CD4-positive, alpha-beta T cell treated with Interleukin-6 at 100 ng/mL for 8 hours (primary cell): ENCODE measurements around the gene SGF29.
"Not testable (repeated sequence)": the region's sequence is repeated elsewhere in the genome, so short reads cannot be mapped to it uniquely, and the experiment has no call there.

ENCODE experiments used
- DNase-seq: peaks from one replicate; pipeline ENCODE4 v3.0.0-alpha.2; 2020; ENCODE audit warnings: mixed read lengths, low spot score

SGF29 gene

DNA sequence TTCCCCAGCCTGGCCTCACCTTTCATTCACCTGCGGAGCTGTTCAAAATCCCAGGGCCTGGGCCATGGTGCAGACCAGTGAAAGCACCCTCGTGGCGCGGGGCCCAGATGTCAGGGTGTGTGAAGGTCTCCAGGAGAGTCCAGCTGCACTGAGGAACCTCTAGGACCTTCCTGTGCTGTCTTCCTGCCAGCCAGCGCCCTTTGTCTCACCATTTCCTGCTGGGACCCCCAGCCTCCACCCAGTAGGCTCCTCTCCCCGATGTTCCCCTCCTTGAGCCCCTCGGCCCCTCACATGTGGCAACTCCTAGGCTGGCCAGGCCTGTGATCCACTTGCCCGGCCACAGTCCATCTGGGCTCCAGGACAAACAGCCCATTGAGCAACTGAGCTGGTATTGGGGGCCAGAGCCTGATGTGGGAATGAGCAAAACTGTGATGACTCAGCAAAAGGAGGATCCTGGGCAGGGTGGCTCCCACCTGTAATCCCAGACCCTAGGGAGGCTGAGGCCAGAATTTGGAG lies 42.5 kb downstream of the SGF29 start:
- no peak for DNase-seq

DNA sequence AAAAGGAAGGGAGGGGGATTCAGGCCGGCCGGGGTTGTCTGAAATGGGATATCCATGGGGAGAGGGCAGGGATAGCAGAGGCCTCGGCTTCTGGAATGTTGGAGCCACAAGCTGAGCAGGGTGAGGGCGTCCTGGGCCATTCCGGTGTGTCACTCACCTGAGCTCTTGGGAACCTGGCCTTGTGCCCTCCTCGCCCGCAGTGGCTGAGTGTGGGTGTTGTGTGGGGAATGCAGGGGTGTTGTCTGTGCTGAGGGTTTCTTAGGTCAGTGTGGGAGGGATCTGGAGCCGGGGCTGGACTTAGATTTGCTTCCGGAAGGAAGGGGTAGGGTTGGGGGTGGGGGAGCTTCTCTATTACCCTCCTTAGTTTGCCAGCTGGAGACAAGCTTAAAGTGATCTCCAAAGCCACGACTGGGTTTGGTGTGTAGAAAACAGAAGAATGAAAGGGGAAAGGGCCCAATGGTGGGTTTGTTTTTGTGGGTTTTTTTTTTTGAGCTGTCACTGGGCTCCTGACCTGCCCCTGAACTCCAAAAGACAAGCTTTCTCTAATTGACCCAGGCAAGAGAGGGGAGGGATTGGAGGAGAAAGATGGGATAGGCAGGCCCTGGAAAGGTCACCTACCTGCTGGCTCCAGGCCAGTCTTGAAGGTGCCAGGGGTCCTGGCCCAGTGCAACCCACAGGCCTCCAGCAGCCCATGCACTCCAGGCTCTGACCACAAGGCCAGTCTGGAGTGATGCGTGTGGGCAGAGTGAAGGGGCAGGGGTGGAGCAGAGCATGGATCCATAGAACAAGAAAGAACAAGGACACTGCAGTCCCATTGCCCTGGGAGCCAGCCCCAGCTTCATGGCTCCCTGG lies 43.3 kb downstream of the SGF29 start, which contains the start of gene SULT1A2:
TSS of gene SULT1A2 (minus strand) at position 211 of the 852 bp plus-strand sequence. CDS start 1,120 bp downstream, outside the sequence.
- no peak for DNase-seq

GRCh38 chr16:28597692-28598261 lies 44.1 kb downstream of the SGF29 start:
- DNase-seq, result no peak

DNA sequence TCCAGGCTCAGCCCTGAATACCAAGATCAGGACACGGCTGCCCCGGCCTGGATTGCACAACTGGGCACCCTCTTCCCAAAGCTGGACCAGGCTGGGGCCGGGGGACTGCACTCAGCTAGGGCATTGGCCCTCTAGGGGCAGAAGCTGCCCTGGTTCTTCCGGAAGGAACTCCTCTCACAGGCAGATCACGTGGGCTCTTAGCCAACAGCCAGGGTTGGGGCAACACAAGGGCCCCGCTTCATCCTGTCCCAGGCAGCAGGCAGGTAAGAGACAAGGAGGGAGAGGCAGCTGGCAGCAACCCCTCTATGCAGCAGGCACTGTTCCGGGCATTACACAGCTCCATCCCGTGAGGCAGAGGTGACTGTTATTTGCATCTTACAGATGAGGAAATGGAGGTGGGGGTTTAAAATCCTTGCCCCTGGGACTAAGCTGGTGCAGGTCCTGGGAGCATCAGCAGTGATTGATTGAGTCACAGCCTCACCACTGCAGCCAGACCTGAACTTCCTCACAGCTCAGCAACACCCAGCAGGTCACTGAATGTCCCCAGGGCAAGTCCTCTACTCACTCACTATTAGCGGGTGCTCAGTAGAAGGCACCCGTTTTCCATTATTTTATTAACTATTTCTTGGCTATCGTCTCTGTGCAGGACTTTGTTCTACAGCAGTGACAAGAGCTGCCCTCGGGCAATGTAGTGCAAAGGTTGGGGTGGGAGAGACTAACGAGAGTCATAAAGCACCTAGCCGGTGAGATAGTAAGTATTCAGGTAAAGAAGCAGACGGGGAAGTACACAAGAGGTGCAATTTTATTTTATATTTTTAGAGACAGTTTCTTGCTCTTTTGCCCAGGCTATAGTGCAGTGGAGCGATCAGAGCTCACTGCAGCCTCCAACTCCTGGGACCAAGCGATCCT lies 45.9 kb downstream of the SGF29 start:
- not testable (repeated sequence) for DNase-seq

DNA sequence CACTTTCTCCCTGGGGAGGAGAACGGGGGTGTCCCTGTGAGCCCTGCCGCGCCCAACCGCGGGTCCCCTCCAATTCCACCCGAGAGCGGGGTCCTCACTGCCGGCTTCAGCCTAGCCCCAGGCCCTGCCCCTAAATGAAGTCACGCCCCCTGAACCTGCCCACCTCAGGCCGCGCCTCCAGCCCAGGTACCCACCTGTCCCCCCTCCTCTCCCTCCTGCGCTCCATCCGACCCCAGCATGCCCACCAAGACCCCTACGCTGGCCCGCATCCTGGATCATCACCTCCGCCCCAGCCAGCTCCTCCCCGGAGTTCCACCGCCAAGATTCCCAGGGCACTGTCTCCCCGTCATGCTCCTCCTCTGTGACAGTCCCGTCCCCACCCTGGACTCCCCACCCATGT lies 47.2 kb downstream of the SGF29 start:
- DNase-seq, result not testable (repeated sequence)

- not testable (repeated sequence) for DNase-seq
Observed at GRCh38 chr16:28601589-28601988, 47.9 kb downstream of the SGF29 start.

- DNase-seq, result not testable (repeated sequence)
Observed at GRCh38 chr16:28602062-28602461, 48.3 kb downstream of the SGF29 start.

DNA sequence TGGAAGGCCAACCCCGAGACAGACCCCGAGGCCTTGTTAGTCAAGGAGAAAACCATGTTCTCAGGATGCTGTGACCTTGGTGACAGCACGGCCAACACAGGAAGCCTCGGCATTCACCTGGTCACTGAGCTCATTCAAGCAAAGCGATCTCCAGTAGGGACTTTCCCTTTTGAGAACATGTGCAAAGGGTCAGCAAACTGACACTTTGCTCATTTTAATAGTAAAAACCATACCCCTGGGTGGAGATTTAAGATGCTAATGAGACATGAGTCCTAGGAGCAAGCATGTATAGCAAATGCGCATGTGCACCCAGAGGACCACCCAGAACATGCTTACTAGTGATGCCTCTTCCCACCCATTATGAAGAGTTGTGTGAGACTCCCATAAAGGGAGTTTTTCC lies 48.8 kb downstream of the SGF29 start:
- DNase-seq, result no peak

DNA sequence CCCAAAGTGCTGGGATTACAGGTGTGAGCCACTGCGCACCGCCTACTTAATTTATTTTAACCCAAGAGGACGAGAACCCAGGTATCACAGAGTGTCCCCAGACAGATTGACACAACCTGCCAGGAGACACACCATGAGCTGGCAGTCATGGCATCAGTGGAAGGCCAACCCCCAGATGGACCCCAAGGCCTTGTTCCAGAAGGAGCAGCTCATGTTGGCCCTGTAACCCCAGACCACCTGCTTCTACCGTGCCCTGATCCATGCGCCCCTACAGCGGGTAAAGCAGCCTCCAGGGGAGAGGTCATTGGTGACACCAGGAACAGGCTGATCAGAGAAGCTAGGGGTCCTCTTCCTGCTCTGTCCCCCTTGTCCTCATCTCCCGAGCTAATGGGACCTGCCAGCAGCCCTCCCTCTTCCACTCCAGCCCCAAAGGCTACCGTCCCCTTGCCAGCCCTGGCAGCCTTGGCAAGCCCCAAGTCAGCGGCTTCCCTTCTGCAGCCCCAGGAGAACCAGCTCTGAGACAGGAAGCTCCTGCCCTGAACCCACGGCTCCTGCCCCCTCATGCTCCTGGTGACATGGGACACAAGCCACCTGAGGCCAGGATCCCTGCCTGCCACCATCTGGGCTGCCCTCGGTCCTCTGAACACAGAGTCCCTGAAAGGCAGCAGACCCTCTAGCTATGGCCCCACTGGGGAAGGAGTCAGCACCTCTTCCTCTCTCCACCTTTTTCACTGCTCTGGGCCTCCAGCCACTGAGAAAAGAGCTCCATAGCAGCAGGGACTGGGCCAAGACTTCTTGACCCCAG lies 49.9 kb downstream of the SGF29 start:
- DNase-seq, result no peak

DNA sequence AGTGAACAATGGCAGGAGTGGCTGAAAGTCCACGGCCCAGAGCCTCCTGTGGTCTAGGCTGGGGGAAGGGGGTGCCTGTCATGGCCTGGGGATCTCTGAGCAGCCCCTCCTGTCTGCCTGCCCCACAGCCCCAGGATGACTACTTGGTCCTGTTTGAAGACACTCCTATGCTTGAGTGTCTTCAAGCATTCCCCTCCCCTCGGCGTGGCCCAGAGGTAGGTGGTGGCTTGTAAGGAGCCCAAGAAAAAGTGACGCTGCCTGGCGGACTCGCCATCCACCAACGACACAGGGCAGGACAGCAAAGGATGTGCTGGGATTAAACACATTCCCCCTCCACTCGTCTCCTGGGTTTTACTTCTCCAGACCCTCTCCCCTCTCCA lies 50.5 kb downstream of the SGF29 start:
- DNase-seq, result no peak

- no peak for DNase-seq
Observed at GRCh38 chr16:28606291-28607115, 52.8 kb downstream of the SGF29 start.

DNA sequence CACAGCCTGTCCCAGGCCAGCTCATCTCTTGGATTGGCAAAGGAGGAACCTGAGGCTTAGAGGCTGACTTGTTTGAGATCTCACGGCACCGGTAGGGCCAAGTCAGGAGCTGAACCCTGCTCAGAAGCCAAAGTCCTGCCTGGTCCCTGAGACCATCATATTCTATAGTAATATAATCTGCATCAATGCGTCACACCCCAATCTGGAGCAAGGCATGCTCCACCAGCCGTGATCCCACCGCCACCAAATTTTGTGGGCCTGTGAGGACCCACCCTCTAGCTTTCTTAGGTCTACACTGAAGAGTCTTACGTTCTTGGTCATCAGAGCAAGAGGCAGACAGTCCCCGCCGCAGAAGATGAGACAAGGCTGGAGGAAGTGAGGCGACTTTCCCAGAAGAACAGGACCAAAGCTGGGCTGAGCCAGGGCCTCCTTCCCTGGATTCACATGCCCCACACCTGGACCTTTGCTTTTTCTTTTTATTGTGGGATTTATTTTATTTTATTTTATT lies 53.5 kb downstream of the SGF29 start:
- no peak for DNase-seq

DNA sequence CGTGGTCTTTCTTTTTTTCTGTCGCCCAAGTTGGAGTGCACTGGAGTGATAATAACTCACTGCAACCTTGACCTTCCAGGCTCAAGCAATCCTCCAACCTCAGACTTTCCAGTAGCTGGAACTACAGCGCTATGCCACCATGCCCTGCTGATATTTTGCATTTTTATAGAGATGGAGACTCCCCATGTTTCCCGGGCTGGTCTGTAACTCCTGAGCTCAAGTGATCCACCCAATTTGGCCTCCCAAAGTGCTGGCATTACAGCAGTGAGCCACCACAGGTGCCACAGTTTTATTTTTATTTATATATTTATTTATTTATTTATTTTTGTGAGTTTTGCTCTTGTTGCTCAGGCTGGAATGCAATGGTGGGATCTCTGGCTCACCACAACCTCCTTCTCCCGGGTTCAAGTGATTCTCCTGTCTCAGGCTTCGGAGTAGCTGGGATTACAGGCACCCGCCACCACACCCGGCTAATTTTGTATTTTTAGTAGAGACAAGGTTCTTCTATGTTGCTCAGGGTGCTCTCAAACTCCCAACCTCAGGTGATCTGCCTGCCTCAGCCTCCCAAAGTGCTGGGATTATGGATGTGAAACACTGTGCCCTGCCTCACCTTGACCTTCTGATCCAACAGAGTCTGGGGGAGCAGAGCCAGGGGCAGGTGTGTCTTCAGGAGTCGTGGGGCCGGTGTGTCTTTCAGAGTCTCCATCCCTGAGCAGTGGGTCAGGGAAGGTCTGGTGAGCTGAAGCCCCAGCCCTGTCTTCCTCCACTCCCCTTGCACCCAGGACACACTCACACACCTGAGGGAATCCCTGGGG lies 54.2 kb downstream of the SGF29 start:
- DNase-seq, result not testable (repeated sequence)

DNA sequence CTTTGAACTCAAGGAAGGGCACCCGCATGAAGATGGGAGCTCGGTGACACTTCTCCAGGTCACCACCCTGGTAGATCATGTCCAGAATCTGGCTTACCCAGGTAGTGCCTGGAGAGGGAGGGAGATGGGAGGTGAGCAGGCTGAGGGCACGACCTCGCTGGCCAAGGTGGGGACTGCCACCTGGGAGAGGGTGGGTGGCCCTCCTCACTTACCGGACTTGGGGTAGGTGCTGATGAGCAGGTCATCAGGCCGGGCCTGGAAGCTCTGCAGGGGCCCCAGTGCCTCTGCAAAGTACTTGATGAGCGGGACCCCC lies 54.7 kb downstream of the SGF29 start:
- DNase-seq, result not testable (repeated sequence)

DNA sequence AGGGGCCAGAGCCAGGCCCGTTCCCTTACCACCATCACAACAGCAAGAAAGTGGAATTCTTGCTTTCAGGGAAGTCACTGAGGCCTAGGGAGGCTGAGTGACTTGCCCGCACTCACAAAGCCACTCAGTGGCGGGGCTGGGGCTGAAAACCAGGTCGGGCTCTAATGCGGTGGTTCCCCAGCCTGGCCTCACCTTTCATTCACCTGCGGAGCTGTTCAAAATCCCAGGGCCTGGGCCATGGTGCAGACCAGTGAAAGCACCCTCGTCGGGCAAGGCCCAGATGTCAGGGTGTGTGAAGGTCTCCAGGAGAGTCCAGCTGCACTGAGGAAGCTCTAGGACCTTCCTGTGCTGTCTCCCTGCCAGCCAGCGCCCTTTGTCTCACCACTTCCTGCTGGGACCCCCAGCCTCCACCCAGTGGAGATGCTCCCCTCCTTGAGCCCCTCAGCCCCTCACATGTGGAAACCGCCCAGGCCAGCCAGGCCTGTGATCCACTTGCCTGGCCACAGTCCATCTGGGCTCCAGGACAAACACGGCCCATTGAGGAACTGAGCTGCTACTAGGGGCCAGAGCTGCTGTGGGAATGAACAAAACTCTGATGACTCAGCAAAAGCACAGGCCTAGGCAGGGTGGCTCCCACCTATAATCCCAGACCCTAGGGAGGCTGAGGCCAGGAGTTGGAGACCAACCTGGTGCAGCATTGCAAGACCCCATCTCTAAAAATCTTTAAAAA lies 55.3 kb downstream of the SGF29 start:
- DNase-seq, result not testable (repeated sequence)

- DNase-seq, result no peak
Observed at GRCh38 chr16:28609631-28610594, 56.2 kb downstream of the SGF29 start, which contains the start of gene SULT1A1. TSS of gene SULT1A1 (minus strand) at chr16:28610044. CDS start at chr16:28608855, 1,189 bp downstream.

GRCh38 chr16:28610595-28611191 lies 57.0 kb downstream of the SGF29 start:
- no peak for DNase-seq
